Activated T-helper 2 cell treated with anti-CD3 and anti-CD28 coated beads, Interferon-gamma antibody, Interleukin-2, Interleukin-4, amounts not matched to agents 10 μg/mL and 5 μg/mL and 100 μg/mL, durations not matched to agents 14 hours and 24 hours and 36 hours (primary cell): Measurements from ENCODE around the gene NPAS1. TPM values are rescaled to one million over a fixed set of nuclear protein-coding genes. Genes with fewer than 3 reads are reported as not detected.

ENCODE experiments used
- DNase-seq: peaks from one replicate; pipeline ENCODE4 v3.0.0; 2021; ENCODE audit warnings: low spot score
- H3K27ac Mint-ChIP-seq: one replicate; pipeline ENCODE4 v1.8.0; 2021; ENCODE audit warnings: mixed read lengths
- H3K27me3 Mint-ChIP-seq: one replicate; pipeline ENCODE4 v1.8.0; 2021; ENCODE audit warnings: low read depth, mixed read lengths
- H3K36me3 Mint-ChIP-seq: one replicate; pipeline ENCODE4 v1.8.0; 2021; ENCODE audit warnings: low read depth, mixed read lengths
- H3K4me1 Mint-ChIP-seq: one replicate; pipeline ENCODE4 v1.8.0; 2021; ENCODE audit warnings: low read depth, mixed read lengths
- H3K4me3 Mint-ChIP-seq: one replicate; pipeline ENCODE4 v1.8.0; 2021; ENCODE audit warnings: low read depth, mild to moderate bottlenecking, moderate library complexity, mixed read lengths
- H3K9me3 Mint-ChIP-seq: one replicate; pipeline ENCODE4 v1.8.0; 2021; ENCODE audit warnings: mixed read lengths
- intact Hi-C: fragments of 100-400 bp; cut with micrococcal nuclease; formaldehyde crosslinking; loops from one replicate; pipeline ENCODE4 v1.15.1; 2023
- total RNA-seq: library from RNA; stranded (reverse); gene quantifications from 2 replicates; pipeline ENCODE4 v1.2.3, GENCODE V29; 2022

Gene NPAS1, protein sequence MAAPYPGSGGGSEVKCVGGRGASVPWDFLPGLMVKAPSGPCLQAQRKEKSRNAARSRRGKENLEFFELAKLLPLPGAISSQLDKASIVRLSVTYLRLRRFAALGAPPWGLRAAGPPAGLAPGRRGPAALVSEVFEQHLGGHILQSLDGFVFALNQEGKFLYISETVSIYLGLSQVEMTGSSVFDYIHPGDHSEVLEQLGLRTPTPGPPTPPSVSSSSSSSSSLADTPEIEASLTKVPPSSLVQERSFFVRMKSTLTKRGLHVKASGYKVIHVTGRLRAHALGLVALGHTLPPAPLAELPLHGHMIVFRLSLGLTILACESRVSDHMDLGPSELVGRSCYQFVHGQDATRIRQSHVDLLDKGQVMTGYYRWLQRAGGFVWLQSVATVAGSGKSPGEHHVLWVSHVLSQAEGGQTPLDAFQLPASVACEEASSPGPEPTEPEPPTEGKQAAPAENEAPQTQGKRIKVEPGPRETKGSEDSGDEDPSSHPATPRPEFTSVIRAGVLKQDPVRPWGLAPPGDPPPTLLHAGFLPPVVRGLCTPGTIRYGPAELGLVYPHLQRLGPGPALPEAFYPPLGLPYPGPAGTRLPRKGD
- 0.25 TPM in 1 of 2 replicates, not detected in the other for total RNA-seq

DNA sequence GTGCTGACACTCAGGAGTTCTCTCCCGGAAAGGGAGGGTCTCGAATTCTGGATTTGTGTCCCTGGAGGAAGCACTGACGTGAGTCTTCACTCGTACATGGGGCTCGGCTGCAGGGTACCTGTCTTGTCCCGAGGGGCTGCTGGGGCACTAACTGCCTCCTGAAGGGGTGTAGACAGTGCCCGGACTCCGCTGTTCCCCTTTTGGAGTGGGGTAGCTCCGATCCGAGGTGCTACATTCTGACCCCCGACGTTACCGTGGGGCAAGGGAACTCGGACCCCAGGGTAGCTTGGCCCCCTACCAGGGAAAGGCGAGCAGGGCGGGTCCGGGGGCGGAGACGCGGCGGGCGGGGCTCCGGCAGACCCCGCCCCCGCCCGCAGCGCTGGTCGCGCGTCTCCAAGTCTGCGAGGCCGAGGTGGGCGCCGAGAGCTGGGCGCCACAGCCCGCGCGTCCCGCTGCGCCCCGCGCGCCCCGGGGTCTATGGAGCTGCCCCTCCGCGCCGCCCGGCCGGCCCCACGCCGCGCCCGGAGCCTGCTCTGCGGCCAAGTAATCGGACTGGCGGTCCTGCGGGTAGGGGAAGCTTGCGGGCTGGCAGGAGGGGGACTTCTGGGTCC, at the start of gene NPAS1:
Gene NPAS1 (plus strand): TSS at position 407 of the 611 bp plus-strand sequence. CDS start 1,211 bp downstream, outside the sequence.
- Mint-ChIP-seq H3K9me3 (no peaks in the 10 kb centered on the region), H3K27ac (no peak within 1 kb of the TSS), H3K27me3 (peaks cover 45% of the 10 kb centered on the region), H3K4me3 (peak within 1 kb of the TSS; percentile 5), H3K4me1 (peaks cover 4% of the 10 kb centered on the region), H3K36me3 (no peaks in the 10 kb centered on the region)
- DNase-seq, result no peak
- intact Hi-C loops, result no loop called here

DNA sequence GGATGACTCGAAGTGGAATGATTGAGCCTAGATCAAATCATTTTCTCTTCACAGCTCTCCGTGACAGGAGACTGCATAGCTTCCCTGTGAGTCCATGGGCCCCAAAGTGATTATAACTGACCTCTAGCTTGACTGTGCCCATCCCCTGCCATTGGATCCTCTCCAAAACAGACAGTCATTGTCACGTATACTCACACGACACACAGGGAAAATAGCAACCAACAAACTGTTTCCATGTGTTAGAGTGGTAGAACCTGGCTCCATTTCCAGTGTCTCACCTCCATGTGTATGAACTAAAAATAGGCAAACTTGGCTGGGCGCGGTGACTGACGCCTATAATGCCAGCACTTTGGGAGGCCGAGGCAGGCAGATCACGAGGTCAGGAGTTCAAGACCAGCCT, 48.8 kb upstream of the NPAS1 start:
- Mint-ChIP-seq H3K27me3 (no peaks in the 10 kb centered on the region), H3K36me3 (peaks cover 30% of the 10 kb centered on the region), H3K27ac (no peak overlapping the region), H3K4me3 (no peak overlapping the region), H3K9me3 (no peaks in the 10 kb centered on the region), H3K4me1 (peaks cover 22% of the 10 kb centered on the region)
- no peak for DNase-seq
- intact Hi-C loops, result no loop called here

DNA sequence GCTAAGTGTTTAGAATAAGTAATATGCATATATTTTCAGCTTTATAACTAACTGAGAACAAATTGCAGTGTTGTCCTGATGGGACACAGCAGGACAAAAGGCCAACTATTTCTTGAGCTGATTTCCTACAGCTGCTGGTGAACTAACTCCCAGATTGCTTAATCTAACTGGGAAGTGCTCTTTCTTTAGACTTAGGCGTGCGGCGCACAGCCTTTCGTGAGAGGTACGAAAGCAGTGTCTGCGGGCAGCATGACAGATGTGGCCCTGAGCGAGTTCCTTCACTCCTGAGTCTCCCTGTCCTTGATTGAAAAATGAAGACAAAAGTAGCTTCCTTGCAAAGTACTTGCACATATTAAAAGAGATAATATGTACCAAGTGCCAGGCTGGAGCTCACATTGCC, 47.3 kb upstream of the NPAS1 start:
- Mint-ChIP-seq H3K27ac (no peak overlapping the region), H3K27me3 (no peaks in the 10 kb centered on the region), H3K4me1 (peaks cover 19% of the 10 kb centered on the region), H3K9me3 (no peaks in the 10 kb centered on the region), H3K36me3 (peaks cover 22% of the 10 kb centered on the region), H3K4me3 (no peak overlapping the region)
- intact Hi-C loops, result no loop called here
- DNase-seq, result no peak

DNA sequence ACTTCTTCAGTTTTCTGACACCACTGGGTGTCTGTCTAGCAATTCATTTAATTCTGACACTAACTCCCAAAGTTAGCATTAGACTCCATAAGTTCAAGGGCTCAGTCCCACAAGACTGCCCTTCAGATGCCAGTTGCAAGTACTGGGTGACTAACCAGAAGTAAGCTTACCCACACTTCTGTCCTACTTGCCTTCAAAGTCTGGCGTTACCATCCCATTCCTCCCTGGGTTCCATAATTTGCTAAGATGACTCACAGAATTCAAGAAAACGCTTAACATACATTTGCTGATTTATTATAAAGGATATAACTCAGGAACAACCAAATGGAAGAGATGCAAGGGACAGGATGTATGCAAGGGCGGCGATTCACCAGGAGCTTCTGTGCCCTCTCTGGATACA, 45.5 kb upstream of the NPAS1 start:
- no peak overlapping the region for H3K27ac Mint-ChIP-seq
- peaks cover 5% of the 10 kb centered on the region for H3K4me1 Mint-ChIP-seq
- no peak for DNase-seq
- H3K9me3 Mint-ChIP-seq, result no peaks in the 10 kb centered on the region
- no peak overlapping the region for H3K4me3 Mint-ChIP-seq
- no peaks in the 10 kb centered on the region for H3K27me3 Mint-ChIP-seq
- intact Hi-C loops, result no loop called here
- peaks cover 13% of the 10 kb centered on the region for H3K36me3 Mint-ChIP-seq

DNA sequence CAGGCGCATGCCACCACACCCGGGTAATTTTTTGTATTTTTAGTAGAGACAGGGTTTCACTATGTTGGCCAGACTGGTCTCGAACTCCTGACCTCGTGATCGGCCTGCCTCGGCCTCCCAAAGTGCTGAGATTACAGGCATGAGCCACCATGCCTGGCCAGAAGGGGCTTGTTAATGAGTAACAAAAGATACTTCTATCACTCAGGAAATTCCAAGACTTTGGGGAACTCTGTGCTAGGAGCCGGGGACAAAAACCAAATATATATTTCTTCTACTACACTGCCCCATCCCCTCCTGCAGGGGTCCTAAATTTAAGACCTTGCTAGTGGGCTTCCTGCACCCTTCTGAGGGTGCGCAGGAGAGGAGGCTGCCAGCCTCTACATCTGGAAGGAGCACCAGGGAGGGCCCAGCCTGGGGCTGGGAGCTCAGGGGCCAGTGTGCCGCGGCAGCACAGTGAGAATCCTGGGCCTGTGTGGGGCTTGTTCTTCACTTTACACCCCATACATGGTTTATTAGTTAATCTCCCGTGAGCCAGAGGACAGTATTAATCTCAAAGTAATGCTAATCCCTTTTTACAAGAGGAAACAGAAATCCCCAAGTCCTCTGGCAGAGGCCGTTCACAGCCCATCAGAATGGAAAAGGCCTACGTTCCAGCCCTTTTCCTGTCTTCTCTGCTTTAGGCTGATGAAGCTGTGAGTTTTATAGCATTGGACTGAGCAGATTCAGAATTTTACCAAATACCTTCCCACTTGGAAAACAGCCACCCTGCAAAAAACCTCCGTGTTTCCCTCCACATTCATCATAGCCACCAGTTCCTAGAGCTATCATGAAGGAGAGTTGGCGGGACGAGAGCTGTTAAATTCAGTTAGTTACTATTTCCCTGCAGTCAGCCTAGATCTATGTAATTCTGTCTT, 44.4 kb upstream of the NPAS1 start:
- H3K4me3 Mint-ChIP-seq, result no peak overlapping the region

DNA sequence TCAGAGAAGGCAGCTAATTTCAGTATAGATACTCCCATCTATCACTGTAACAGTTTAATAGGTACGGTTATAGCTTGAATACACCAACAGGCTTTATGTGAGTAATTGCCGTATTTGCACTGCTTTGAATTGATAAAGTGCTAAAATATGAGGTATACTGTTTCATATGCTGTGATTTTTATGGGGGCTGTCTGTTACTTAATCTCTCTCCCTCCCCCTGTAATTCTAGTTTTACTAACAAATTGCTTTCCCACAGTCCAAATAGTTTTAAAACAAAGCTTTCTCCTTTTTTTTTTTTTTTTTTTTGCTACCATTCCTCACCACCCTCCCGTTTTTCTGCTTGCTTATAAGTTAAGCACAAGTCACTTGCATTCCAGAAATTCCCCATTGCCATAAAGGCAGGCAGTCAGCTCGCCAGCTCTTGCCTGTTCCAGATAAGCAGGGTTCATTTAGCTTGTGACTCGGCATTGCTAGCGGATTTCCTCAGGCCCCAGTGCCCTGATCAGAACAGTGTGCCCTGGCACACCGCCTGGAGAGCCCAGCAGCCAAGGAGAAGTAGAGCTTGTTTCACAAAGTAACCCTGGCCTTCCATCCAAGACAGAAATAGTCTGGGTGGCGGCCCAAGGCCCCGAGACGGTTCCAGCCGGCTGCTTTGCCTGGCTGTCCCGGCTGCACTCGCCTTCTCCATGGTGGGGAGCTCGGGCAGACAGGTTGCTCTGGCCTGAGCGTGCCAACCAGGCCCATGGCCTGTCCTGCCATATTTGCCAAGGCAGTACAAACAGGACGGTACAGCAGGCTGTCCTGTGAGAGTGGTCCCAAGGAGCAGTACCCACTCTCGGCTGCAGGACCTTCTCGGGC, 43.5 kb upstream of the NPAS1 start:
- DNase-seq, result no peak
- Mint-ChIP-seq H3K4me3 (no peak overlapping the region), H3K4me1 (peaks cover 16% of the 10 kb centered on the region), H3K9me3 (no peaks in the 10 kb centered on the region), H3K27ac (no peak overlapping the region), H3K36me3 (no peaks in the 10 kb centered on the region), H3K27me3 (no peaks in the 10 kb centered on the region)
- intact Hi-C loops, result no loop called here

More for the DNA sequence above, 44.4 kb upstream of the NPAS1 start:
- Mint-ChIP-seq H3K9me3 (no peaks in the 10 kb centered on the region), H3K36me3 (peaks cover 2% of the 10 kb centered on the region), H3K27ac (no peak overlapping the region), H3K27me3 (no peaks in the 10 kb centered on the region), H3K4me1 (peaks cover 8% of the 10 kb centered on the region)
- DNase-seq, result no peak
- intact Hi-C loops, result no loop called here

DNA sequence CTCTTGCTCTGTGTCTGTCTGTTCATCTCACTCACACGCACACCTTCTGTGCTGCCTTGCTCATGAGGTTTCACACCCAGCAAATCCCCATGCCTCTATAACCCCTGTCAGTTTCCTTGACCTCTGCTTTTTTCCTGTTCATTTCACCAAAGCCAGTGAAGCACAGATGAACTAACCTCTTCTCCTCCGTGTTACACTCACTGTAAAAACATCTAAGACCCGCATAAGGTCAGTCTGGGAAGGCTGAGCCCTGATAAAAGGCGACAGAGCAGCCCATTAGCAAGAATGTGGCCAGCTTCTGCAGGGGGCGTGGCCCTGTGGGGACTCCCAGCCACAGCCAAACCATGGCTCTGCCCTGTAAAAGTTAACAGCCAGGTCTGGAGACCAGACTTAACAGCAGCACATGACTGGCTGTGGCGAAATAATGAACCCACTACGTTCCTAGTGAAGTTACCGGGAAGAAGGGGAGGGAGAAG, 42.8 kb upstream of the NPAS1 start:
- H3K9me3 Mint-ChIP-seq, result no peaks in the 10 kb centered on the region
- no peak overlapping the region for H3K27ac Mint-ChIP-seq
- intact Hi-C loops, result no loop called here
- no peak for DNase-seq
- peaks cover 16% of the 10 kb centered on the region for H3K4me1 Mint-ChIP-seq
- H3K36me3 Mint-ChIP-seq, result no peaks in the 10 kb centered on the region
- no peak overlapping the region for H3K4me3 Mint-ChIP-seq
- no peaks in the 10 kb centered on the region for H3K27me3 Mint-ChIP-seq

DNA sequence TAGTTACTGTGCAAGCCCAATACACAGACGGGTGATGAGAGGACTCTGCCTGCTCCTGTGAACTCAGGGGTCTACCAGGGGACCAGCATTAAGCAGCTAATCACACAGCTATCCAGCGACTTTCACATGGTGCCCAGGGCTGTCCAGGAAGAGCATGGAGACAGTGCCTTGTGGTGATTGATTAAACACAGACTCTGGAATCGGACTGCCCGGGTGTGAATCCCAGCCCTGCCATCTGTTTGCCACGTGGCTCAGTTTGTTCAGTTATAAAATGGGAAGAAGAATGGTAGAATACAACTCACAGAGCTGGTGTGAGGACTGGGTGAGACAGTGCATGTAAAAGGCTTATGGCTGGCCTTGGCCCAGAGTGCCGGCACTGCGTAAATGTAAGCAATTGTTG, 42.1 kb upstream of the NPAS1 start:
- Mint-ChIP-seq H3K27me3 (no peaks in the 10 kb centered on the region), H3K36me3 (no peaks in the 10 kb centered on the region), H3K9me3 (no peaks in the 10 kb centered on the region), H3K4me1 (peaks cover 16% of the 10 kb centered on the region), H3K4me3 (no peak overlapping the region), H3K27ac (peak overlapping the region; percentile 7)
- intact Hi-C loops, result no loop called here
- no peak for DNase-seq

DNA sequence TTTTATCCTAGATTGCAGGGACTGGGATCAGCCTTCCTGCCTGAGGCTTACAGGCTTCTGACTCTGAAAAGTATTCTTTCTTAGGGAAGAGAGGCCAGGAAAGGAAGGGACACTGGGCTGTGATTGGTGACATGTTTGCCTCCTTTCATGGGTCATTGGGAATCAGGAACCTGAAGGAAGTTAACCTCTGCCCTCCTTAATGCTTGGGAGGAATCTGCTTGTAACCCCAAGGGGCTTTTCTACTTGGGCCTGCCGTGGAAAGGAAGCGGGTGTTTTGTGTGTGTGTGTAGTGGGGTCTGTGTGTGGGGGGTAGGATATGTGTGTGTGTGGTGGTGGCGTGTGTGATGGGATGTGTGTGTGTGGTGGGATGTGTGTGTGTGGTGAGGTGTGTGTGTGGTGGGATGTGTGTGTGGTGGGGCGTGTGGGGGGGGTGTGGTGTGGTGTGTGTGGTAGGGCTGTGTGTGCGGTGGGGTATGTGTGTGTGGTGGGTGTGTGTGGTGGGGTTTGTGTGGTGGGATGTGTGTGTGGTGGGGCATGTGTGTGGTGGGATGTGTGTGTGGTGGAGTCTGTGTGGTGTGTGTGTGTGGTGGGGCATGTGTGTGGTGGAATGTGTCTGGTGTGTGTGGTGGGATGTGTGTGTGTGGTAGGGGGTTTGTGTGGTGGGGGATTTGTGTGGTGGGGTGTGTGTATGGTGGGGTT, 41.3 kb upstream of the NPAS1 start:
- intact Hi-C loops, result no loop called here
- Mint-ChIP-seq H3K4me1 (peaks cover 16% of the 10 kb centered on the region), H3K27me3 (no peaks in the 10 kb centered on the region), H3K4me3 (no peak overlapping the region), H3K27ac (no peak overlapping the region), H3K9me3 (no peaks in the 10 kb centered on the region), H3K36me3 (no peaks in the 10 kb centered on the region)
- DNase-seq, result no peak

DNA sequence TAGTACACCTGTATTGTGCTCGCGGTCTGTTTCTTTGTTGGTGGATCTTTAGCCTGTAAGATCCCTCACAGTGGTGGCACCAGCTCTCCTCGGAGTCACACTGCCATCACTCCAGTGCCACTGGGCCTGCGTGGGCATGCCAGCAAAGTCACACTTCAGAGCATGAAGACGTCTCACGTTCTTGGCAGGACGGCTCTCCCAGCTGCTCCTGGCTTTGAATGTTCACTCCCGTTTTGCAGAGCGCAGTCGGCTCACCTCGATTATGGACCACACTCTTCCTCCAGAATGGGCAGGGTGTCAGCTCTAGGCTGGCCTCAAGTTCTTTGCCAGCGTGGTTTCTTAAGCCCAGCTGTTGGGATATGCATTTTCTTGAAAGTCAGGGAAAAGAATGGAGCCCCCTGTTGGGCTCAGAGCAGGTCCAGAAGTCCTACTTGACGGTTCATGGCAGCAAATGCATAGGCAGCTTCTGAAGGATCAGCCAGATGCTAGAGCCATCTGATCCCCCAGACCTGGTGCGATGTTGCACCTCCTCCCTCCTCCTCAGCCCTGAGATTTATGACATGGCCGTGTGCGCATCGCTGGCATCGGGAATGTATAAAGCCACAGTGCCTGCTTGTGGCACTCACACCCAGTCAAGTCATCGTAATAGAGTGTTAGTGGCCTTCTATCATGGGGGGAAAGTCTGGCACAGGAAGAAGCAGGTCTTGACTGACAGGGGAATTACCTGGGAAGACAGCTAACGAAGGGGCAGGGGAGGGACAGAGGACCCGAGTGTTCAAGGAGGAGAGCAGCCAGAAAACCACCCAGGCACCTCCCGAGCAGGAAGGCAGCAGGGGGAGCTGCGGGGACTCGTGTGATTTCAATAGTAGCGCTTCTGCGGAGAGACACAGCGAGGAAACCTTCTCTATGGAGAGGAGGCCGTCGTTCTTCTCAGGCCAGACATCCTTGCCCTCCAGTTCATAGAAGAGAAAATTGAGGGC, 40.2 kb upstream of the NPAS1 start:
- Mint-ChIP-seq H3K27ac (no peak overlapping the region), H3K36me3 (no peaks in the 10 kb centered on the region), H3K4me1 (peaks cover 16% of the 10 kb centered on the region)

More for the DNA sequence above, 40.2 kb upstream of the NPAS1 start:
- Mint-ChIP-seq H3K27me3 (no peaks in the 10 kb centered on the region), H3K9me3 (no peaks in the 10 kb centered on the region), H3K4me3 (no peak overlapping the region)
- no peak for DNase-seq
- intact Hi-C loops, result no loop called here
